Gastrocnemius medialis (tissue), 4 donors: ENCODE data around the gene DPP4. TPM values are rescaled to one million over a fixed set of nuclear protein-coding genes. Genes with fewer than 3 reads are reported as not detected.

Experiments
- ATAC-seq, 2 donors: fragments of 150-250 bp; one replicate each; pipeline ENCODE4 v1.9.1; 2016
- DNase-seq, 2 donors: peaks; one replicate each; pipeline ENCODE4 v3.0.0-alpha.2; 2019
- H3K27ac ChIP-seq, 4 donors: fragments of 200-600 bp; sonication (generic); 1 replicate in 1 of 4; 2 replicates in 3 of 4; pipeline ENCODE4 v1.5.1; 2016 to 2018; ENCODE audit warnings: mild to moderate bottlenecking in 2 of 4, moderate library complexity in 1 of 4
- H3K27me3 ChIP-seq, 3 donors: fragments of 200-600 bp; sonication (generic) in 2 of 3; 1 replicate in 1 of 3; 2 replicates in 2 of 3; pipeline versions ENCODE4 v1.5.1 to v1.6.0; 2016 to 2019; ENCODE audit warnings: mild to moderate bottlenecking in 1 of 3, moderate library complexity in 1 of 3
- H3K36me3 ChIP-seq, 2 donors: fragments of 200-600 bp; sonication (generic) in 1 of 2; one replicate each; pipeline ENCODE4 v1.5.1; 2017 to 2018
- H3K4me1 ChIP-seq, 2 donors: fragments of 200-600 bp; sonication (generic) in 1 of 2; one replicate each; pipeline ENCODE4 v1.5.1; 2016 to 2017; ENCODE audit warnings: mild to moderate bottlenecking in 2 of 2
- H3K4me3 ChIP-seq, 4 donors: fragments of 200-600 bp; sonication (generic) in 3 of 4; 1 replicate in 1 of 4; 2 replicates in 3 of 4; pipeline ENCODE4 v1.5.1; 2016 to 2019; ENCODE audit warnings: mild to moderate bottlenecking in 2 of 4
- H3K9me3 ChIP-seq, 3 donors: fragments of 200-600 bp; sonication (generic) in 2 of 3; 1 replicate in 1 of 3; 2 replicates in 2 of 3; pipeline ENCODE4 v1.5.1; 2016 to 2019
- POLR2A ChIP-seq, 2 donors: fragments of 450-650 bp; IDR thresholded peaks; one replicate each; pipeline ENCODE4 v1.6.1; 2017; ENCODE audit warnings: antibody characterized with exemption in 2 of 2, mild to moderate bottlenecking in 2 of 2, moderate library complexity in 2 of 2
- in situ Hi-C, 4 donors: fragments of 200-750 bp; cut with MboI; loops; one replicate each; pipeline versions ENCODE4 v1.15.0 to v1.8.0; 2017; ENCODE audit warnings: low sequenced_read_pairs in 4 of 4
- intact Hi-C: fragments of 100-400 bp; cut with DNase I; formaldehyde crosslinking; loops from one replicate; pipeline ENCODE4 v1.15.1; 2023; ENCODE audit warnings: low total_unique reads
- total RNA-seq, 4 donors: library from RNA; depleted of rRNA; stranded (reverse); fragments of >200 nt; gene quantifications; one replicate each; pipeline versions ENCODE4 v1.1.0 to v1.2.3, GENCODE V29; 2016
- TF ChIP-seq, protein P1 (sequence below), 5 experiments: fragments of 450-650 bp in 3 of 5; fragments of 200-600 bp in 2 of 5; sonication (generic) in 2 of 5; IDR thresholded peaks in 4 of 5; conservative IDR thresholded peaks in 1 of 5; 1 replicate in 4 of 5; 2 replicates in 1 of 5; pipeline ENCODE4 v1.5.1; 2016 to 2019; ENCODE audit warnings: antibody characterized with exemption in 5 of 5, mild to moderate bottlenecking in 3 of 5, moderate library complexity in 3 of 5

DPP4 gene
- total RNA-seq, 4 donors from 2014 or later, result 2.2 to 7.9 (median 3.7) TPM

DNA sequence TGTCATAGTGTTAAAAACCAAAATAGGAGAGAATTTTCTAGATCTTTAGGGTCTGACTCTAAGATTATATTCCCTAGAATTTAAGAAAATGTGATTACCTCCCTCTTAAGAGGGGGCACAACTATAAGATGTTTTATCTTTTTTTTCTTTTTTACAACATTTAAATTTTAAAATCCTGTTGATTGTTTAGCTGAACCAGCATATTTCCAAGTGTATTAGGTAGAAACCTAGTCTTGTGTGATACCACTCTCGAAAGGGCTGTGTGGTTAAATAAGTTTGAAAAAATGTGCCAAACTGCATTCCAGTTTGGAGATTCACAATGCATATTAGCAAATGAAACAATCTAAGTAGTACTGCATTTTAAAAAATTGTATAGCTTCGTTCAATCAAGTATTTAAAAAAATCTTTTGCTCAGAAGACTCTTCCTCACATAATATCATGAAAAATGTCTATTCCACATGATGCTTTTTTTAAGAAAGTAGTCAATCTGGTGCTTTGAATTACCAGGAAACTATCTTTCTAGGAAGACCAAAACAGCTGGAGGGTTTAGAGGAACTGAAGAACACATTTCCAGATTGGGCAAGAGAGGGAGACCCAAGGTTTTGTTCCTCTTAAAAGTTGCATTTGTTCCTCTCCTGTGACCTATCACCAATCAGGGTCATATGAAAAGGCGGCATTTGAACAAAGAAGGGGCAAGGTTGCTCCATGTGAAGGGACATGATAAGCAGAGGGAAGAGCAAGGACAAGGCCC, 98.8 kb downstream of the DPP4 start:
- Histone ChIP-seq H3K9me3 (no peaks in the 10 kb centered on the region), H3K36me3 (no peaks in the 10 kb centered on the region), H3K4me3 (no peak overlapping the region), H3K27ac (no peak overlapping the region), H3K27me3 (no peaks in the 10 kb centered on the region), H3K4me1 (no peaks in the 10 kb centered on the region)
- in situ Hi-C loops (no loop called here), intact Hi-C loops (no loop called here)
- ATAC-seq (no peak), DNase-seq (no peak)
- TF ChIP-seq, protein P1, sequence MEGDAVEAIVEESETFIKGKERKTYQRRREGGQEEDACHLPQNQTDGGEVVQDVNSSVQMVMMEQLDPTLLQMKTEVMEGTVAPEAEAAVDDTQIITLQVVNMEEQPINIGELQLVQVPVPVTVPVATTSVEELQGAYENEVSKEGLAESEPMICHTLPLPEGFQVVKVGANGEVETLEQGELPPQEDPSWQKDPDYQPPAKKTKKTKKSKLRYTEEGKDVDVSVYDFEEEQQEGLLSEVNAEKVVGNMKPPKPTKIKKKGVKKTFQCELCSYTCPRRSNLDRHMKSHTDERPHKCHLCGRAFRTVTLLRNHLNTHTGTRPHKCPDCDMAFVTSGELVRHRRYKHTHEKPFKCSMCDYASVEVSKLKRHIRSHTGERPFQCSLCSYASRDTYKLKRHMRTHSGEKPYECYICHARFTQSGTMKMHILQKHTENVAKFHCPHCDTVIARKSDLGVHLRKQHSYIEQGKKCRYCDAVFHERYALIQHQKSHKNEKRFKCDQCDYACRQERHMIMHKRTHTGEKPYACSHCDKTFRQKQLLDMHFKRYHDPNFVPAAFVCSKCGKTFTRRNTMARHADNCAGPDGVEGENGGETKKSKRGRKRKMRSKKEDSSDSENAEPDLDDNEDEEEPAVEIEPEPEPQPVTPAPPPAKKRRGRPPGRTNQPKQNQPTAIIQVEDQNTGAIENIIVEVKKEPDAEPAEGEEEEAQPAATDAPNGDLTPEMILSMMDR (IDR thresholded peaks at IDR 0.05 in 4 of 5, conservative IDR thresholded peaks at IDR 0.05 in 1 of 5), result no peak
- TF ChIP-seq POLR2A (IDR thresholded peaks at IDR 0.05), result no peak

DNA sequence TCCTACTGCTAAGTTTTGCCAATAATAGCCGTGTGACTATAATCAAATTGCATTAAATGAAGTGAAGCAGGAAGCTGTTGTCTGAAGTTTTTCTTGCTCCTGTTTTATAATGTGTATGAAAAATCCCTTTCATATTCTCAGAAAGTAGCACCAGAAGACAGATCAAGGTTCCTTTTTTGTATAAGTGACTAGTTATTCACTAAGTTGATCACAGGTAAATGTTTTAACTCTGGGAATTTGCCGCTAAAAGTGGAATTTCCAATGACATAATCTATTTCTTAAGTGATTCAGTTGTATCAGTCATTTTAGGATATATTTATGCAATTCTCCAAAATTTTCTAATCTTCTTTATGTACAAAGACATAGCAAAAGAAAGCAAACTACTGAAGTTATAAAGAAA, 99.6 kb downstream of the DPP4 start:
- Histone ChIP-seq H3K27me3 (no peaks in the 10 kb centered on the region), H3K4me1 (no peaks in the 10 kb centered on the region), H3K4me3 (no peak overlapping the region), H3K36me3 (no peaks in the 10 kb centered on the region), H3K27ac (no peak overlapping the region), H3K9me3 (no peaks in the 10 kb centered on the region)
- intact Hi-C loops, result no loop called here
- in situ Hi-C loops, result no loop called here
- ATAC-seq, result no peak
- DNase-seq, result no peak
- TF ChIP-seq, protein P1 (IDR thresholded peaks at IDR 0.05 in 4 of 5, conservative IDR thresholded peaks at IDR 0.05 in 1 of 5), result no peak
- no peak for TF ChIP-seq POLR2A (IDR thresholded peaks at IDR 0.05)

DNA sequence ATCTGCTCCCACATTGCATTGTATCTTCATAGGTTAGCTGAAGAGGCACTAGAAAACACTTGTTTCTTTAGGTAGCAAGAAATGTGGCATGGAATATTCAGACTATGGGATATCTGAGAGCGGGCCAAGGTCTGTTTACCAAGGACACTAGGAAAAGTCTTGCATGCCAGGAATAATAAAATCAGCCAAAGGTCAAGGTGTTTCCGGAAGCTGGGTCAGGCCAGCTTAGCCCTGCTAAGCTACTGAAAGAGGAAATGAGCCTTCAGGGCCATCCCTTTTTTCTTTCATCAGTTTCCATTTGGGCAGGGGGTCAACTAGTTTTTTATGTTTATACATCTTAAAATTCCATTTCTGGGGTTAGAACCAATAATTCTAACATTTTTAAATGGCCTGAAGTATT, 101.1 kb downstream of the DPP4 start:
- intact Hi-C loops (no loop called here), in situ Hi-C loops (no loop called here)
- TF ChIP-seq, protein P1 (IDR thresholded peaks at IDR 0.05 in 4 of 5, conservative IDR thresholded peaks at IDR 0.05 in 1 of 5), result no peak
- no peak for TF ChIP-seq POLR2A (IDR thresholded peaks at IDR 0.05)
- no peaks in the 10 kb centered on the region for H3K36me3 ChIP-seq
- no peak for ATAC-seq
- no peak for DNase-seq
- no peaks in the 10 kb centered on the region for H3K4me1 ChIP-seq
- H3K27me3 ChIP-seq, result no peaks in the 10 kb centered on the region
- no peak overlapping the region for H3K27ac ChIP-seq
- no peak overlapping the region for H3K4me3 ChIP-seq
- no peaks in the 10 kb centered on the region for H3K9me3 ChIP-seq

DNA sequence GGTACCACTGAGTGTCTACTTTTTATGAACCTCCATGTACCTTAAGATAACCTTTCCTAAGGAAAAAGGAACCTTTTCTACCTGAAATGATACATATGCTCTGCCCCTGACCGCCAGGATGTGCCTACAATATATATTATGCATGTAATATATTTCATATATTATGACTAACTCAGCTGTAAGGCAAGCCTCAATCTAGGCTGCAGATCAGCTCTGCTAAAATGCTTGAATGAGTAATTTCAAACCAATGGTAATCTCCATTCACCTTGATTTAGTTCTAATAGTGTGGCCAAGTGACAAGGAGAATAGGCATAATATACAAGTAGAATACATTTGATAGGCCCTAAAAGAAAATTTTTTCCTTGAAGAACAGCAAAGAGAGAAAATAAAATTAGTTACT, 101.8 kb downstream of the DPP4 start:
- no peaks in the 10 kb centered on the region for H3K9me3 ChIP-seq
- no peaks in the 10 kb centered on the region for H3K36me3 ChIP-seq
- intact Hi-C loops (no loop called here), in situ Hi-C loops (no loop called here)
- H3K4me1 ChIP-seq, result no peaks in the 10 kb centered on the region
- TF ChIP-seq, protein P1 (IDR thresholded peaks at IDR 0.05 in 4 of 5, conservative IDR thresholded peaks at IDR 0.05 in 1 of 5), result no peak
- TF ChIP-seq POLR2A (IDR thresholded peaks at IDR 0.05), result no peak
- no peak overlapping the region for H3K4me3 ChIP-seq
- no peak for ATAC-seq
- DNase-seq, result no peak
- no peaks in the 10 kb centered on the region for H3K27me3 ChIP-seq
- H3K27ac ChIP-seq, result no peak overlapping the region

DNA sequence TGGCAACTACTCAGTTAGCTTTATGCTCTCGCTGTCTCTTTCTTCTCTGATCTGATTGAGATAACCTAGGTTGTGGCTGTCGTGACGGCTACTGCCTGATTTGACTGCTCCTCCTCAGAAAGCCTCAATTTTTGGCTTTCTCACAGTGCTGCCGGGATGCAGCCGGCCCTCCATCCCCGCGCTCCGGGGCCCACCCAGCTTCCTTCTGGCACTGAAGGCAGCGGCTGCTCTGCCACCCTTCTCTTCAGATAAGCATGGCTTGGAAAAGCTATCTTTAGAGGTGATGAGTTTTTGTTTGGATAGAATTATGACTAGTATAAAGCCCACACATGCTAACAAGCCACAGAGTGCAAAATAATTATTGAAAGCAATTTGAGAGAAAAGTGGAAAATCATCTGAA, 102.5 kb downstream of the DPP4 start:
- in situ Hi-C loops, result no loop called here
- no peak overlapping the region for H3K27ac ChIP-seq
- no peak for ATAC-seq

More for the DNA sequence above, 102.5 kb downstream of the DPP4 start:
- intact Hi-C loops, result no loop called here
- DNase-seq, result no peak
- TF ChIP-seq, protein P1 (IDR thresholded peaks at IDR 0.05 in 4 of 5, conservative IDR thresholded peaks at IDR 0.05 in 1 of 5), result no peak
- Histone ChIP-seq H3K4me3 (no peak overlapping the region), H3K4me1 (no peaks in the 10 kb centered on the region), H3K9me3 (no peaks in the 10 kb centered on the region), H3K27me3 (no peaks in the 10 kb centered on the region), H3K36me3 (no peaks in the 10 kb centered on the region)
